OCI-LY1 (cell line): ENCODE data around the gene PSAP.

Experiments
- H2AFZ ChIP-seq: fragments of 200-600 bp; sonication (generic), shearing (Covaris generic); 2 replicates; pipeline ENCODE4 v1.6.0; 2014; ENCODE audit warnings: antibody characterized with exemption, mild to moderate bottlenecking, low read length
- H3F3A ChIP-seq: fragments of 200-600 bp; sonication (generic), shearing (Covaris generic); 2 replicates; pipeline ENCODE4 v1.6.0; 2014; ENCODE audit warnings: mild to moderate bottlenecking, antibody characterized with exemption, low read length, moderate library complexity; ENCODE audit not compliant: insufficient read depth
- H3K27ac ChIP-seq: fragments of 200-600 bp; sonication (generic); 2 replicates; pipeline ENCODE4 v1.5.1; 2014; ENCODE audit warnings: low read length, mixed run types, mild to moderate bottlenecking, low read depth; ENCODE audit not compliant: poor library complexity, severe bottlenecking
- H3K27me3 ChIP-seq: fragments of 200-600 bp; sonication (generic); 2 replicates; pipeline ENCODE4 v1.6.0; 2014; ENCODE audit warnings: antibody characterized with exemption, mild to moderate bottlenecking, low read length, moderate library complexity; ENCODE audit not compliant: insufficient read depth
- H3K36me3 ChIP-seq: fragments of 200-600 bp; sonication (generic); 2 replicates; pipeline ENCODE4 v1.6.1; 2014; ENCODE audit warnings: mild to moderate bottlenecking, antibody characterized with exemption, low read length, moderate library complexity, mixed read lengths; ENCODE audit not compliant: insufficient read depth
- H3K4me1 ChIP-seq: fragments of 200-600 bp; sonication (generic); 2 replicates; pipeline ENCODE4 v1.5.1; 2014; ENCODE audit warnings: mild to moderate bottlenecking, low read length, moderate library complexity; ENCODE audit not compliant: insufficient read depth, severe bottlenecking
- H3K4me2 ChIP-seq: fragments of 200-600 bp; sonication (generic), shearing (Covaris generic); 2 replicates; pipeline ENCODE4 v1.6.1; 2014; ENCODE audit warnings: low read length
- H3K4me3 ChIP-seq: fragments of 200-600 bp; sonication (generic); 2 replicates; pipeline ENCODE4 v1.5.1; 2014; ENCODE audit warnings: low read length, low read depth, mild to moderate bottlenecking, mixed read lengths; ENCODE audit not compliant: poor library complexity, severe bottlenecking
- H3K79me2 ChIP-seq: fragments of 200-600 bp; shearing (Covaris generic); 2 replicates; pipeline ENCODE4 v1.6.1; 2016; ENCODE audit warnings: mixed run types, low read length, mixed read lengths; ENCODE audit not compliant: insufficient read depth
- H3K9ac ChIP-seq: fragments of 200-600 bp; sonication (generic), shearing (Covaris generic); 2 replicates; pipeline ENCODE4 v1.6.1; 2014; ENCODE audit warnings: mild to moderate bottlenecking, low read length, mixed read lengths
- H3K9me2 ChIP-seq: fragments of 200-600 bp; sonication (generic), shearing (Covaris generic); 2 replicates; pipeline ENCODE4 v1.6.1; 2014; ENCODE audit warnings: low read depth, mild to moderate bottlenecking, low read length, mixed read lengths
- H3K9me3 ChIP-seq: fragments of 200-600 bp; shearing (Covaris generic); 2 replicates; pipeline ENCODE4 v1.6.1; 2014; ENCODE audit warnings: low read length, mixed read lengths
- H4K20me1 ChIP-seq: fragments of 200-600 bp; sonication (generic), shearing (Covaris generic); 2 replicates; pipeline ENCODE4 v1.6.0; 2016; ENCODE audit warnings: mild to moderate bottlenecking, low read length; ENCODE audit not compliant: insufficient read depth
- CTCF ChIP-seq: fragments of 200-600 bp; sonication (generic), shearing (Covaris generic); IDR thresholded peaks from 2 replicates; pipeline ENCODE4 v1.5.1; 2017; ENCODE audit warnings: mild to moderate bottlenecking, antibody characterized with exemption, low read length, moderate library complexity, mixed read lengths
- EZH2 ChIP-seq: fragments of 200-600 bp; sonication (generic), shearing (Covaris generic); IDR thresholded peaks from 2 replicates; pipeline ENCODE4 v1.8.0; 2017; ENCODE audit warnings: borderline replicate concordance, mixed run types, mild to moderate bottlenecking, antibody characterized with exemption, low read length, moderate library complexity, mixed read lengths

Gene PSAP

GRCh38 chr10:71864911-71865361, 13.9 kb upstream of the PSAP start:
- Histone ChIP-seq H3K4me2 (no peak overlapping the region), H4K20me1 (no peaks in the 10 kb centered on the region), H3K4me3 (no peak overlapping the region), H3K27me3 (no peaks in the 10 kb centered on the region), H3K9me2 (no peaks in the 10 kb centered on the region), H3K79me2 (no peaks in the 10 kb centered on the region), H3K27ac (no peak overlapping the region), H3K9ac (no peak overlapping the region), H3K4me1 (peaks cover 21% of the 10 kb centered on the region), H2AFZ (no peak overlapping the region), H3F3A (no peaks in the 10 kb centered on the region), H3K9me3 (no peaks in the 10 kb centered on the region), H3K36me3 (no peaks in the 10 kb centered on the region)
- TF ChIP-seq EZH2 (no peak), CTCF (no peak)

GRCh38 chr10:71863203-71863602, 12.2 kb upstream of the PSAP start:
- H2AFZ ChIP-seq, result no peak overlapping the region
- no peaks in the 10 kb centered on the region for H3K79me2 ChIP-seq
- H3K4me1 ChIP-seq, result peaks cover 24% of the 10 kb centered on the region
- H3K36me3 ChIP-seq, result no peaks in the 10 kb centered on the region
- TF ChIP-seq CTCF (no peak), EZH2 (no peak)
- no peaks in the 10 kb centered on the region for H3K9me3 ChIP-seq
- H3K27ac ChIP-seq, result no peak overlapping the region
- H3K9me2 ChIP-seq, result no peaks in the 10 kb centered on the region
- no peak overlapping the region for H3K4me3 ChIP-seq
- H3K27me3 ChIP-seq, result no peaks in the 10 kb centered on the region
- no peaks in the 10 kb centered on the region for H4K20me1 ChIP-seq
- H3F3A ChIP-seq, result no peaks in the 10 kb centered on the region
- no peak overlapping the region for H3K9ac ChIP-seq
- H3K4me2 ChIP-seq, result no peak overlapping the region

- Histone ChIP-seq H3K9ac (no peak overlapping the region; the same call in 1 of the 2 replicates), H3K4me2 (peak overlapping the region; percentile 14; the same call in 1 of the 2 replicates), H4K20me1 (no peaks in the 10 kb centered on the region), H3K4me1 (peaks cover 19% of the 10 kb centered on the region), H3F3A (no peaks in the 10 kb centered on the region), H2AFZ (no peak overlapping the region), H3K27ac (peak overlapping the region; percentile 40), H3K9me3 (no peaks in the 10 kb centered on the region), H3K27me3 (no peaks in the 10 kb centered on the region), H3K79me2 (no peaks in the 10 kb centered on the region), H3K4me3 (no peak overlapping the region), H3K36me3 (no peaks in the 10 kb centered on the region), H3K9me2 (no peaks in the 10 kb centered on the region)
- no peak for TF ChIP-seq EZH2
- TF ChIP-seq CTCF, result no peak
Observed at GRCh38 chr10:71860243-71861029, 9.4 kb upstream of the PSAP start.
